Ishikawa (cell line): ENCODE data around the gene TMA7B.

Experiments
- CEBPB ChIP-seq: IDR thresholded peaks from 2 replicates; pipeline ENCODE4 v1.6.1; 2012
- CREB1 ChIP-seq: IDR thresholded peaks from 2 replicates; pipeline ENCODE4 v1.6.1; 2012; ENCODE audit warnings: low read depth
- EGR1 ChIP-seq: IDR thresholded peaks from 2 replicates; pipeline ENCODE4 v1.6.1; 2012
- EP300 ChIP-seq: IDR thresholded peaks from 2 replicates; pipeline ENCODE4 v1.6.1; 2012; ENCODE audit warnings: borderline replicate concordance
- FOXM1 ChIP-seq: IDR thresholded peaks from 2 replicates; pipeline ENCODE4 v1.6.1; 2012; ENCODE audit warnings: low read depth, borderline replicate concordance
- MAX ChIP-seq: IDR thresholded peaks from 2 replicates; pipeline ENCODE4 v1.6.1; 2012
- NFIC ChIP-seq: IDR thresholded peaks from 2 replicates; pipeline ENCODE4 v1.6.1; 2012
- RAD21 ChIP-seq: IDR thresholded peaks from 2 replicates; pipeline ENCODE4 v1.6.1; 2012; ENCODE audit warnings: low read depth
- REST ChIP-seq: IDR thresholded peaks from 2 replicates; pipeline ENCODE4 v1.6.1; 2012; ENCODE audit warnings: low read depth, mild to moderate bottlenecking
- TAF1 ChIP-seq: IDR thresholded peaks from 2 replicates; pipeline ENCODE4 v1.6.1; 2012; ENCODE audit warnings: low read depth, mild to moderate bottlenecking
- TCF12 ChIP-seq: IDR thresholded peaks from 2 replicates; pipeline ENCODE4 v1.6.1; 2012; ENCODE audit warnings: low read depth
- TEAD4 ChIP-seq: IDR thresholded peaks from 2 replicates; pipeline ENCODE4 v1.6.1; 2012
- USF1 ChIP-seq: IDR thresholded peaks from 2 replicates; pipeline ENCODE4 v1.6.1; 2012
- YY1 ChIP-seq: IDR thresholded peaks from 2 replicates; pipeline ENCODE4 v1.6.1; 2012; ENCODE audit warnings: low read depth
- ZBTB7A ChIP-seq: IDR thresholded peaks from 2 replicates; pipeline ENCODE4 v1.6.1; 2012; ENCODE audit warnings: low read depth

Gene TMA7B

GRCh38 chr22:39958009-39958711 is 2.0 kb upstream of the TMA7B start:
- TF ChIP-seq EP300 (no peak), MAX (no peak), TEAD4 (no peak), YY1 (no peak), FOXM1 (no peak), CEBPB (no peak), TAF1 (no peak), RAD21 (no peak), REST (no peak), ZBTB7A (no peak), CREB1 (no peak), EGR1 (no peak), TCF12 (no peak), NFIC (no peak)

- no peak for TF ChIP-seq CREB1
These were observed 1.1 kb upstream of the TMA7B start for GRCh38 chr22:39958949-39959639.

GRCh38 chr22:39960791-39961746 is 872 bp downstream of the TMA7B start:
- no peak for TF ChIP-seq FOXM1
- TF ChIP-seq NFIC, result no peak
- TF ChIP-seq YY1, result no peak
- no peak for TF ChIP-seq TCF12
- no peak for TF ChIP-seq ZBTB7A
- TF ChIP-seq MAX, result no peak
- TF ChIP-seq TEAD4, result no peak
- no peak for TF ChIP-seq RAD21
- no peak for TF ChIP-seq CREB1
- TF ChIP-seq REST, result no peak
- TF ChIP-seq USF1, result no peak

GRCh38 chr22:39962071-39962470 is 1.9 kb downstream of the TMA7B start:
- TF ChIP-seq MAX (no peak), USF1 (no peak), CEBPB (no peak), EGR1 (no peak), ZBTB7A (no peak), TCF12 (no peak), FOXM1 (no peak), RAD21 (no peak), TAF1 (no peak)

- TF ChIP-seq TCF12 (no peak), EGR1 (no peak), EP300 (no peak), FOXM1 (no peak), USF1 (no peak), NFIC (no peak), RAD21 (no peak), CREB1 (no peak), CEBPB (no peak)
These were observed 5.6 kb downstream of the TMA7B start for GRCh38 chr22:39965748-39966147.
